HepG2 (cell line): ENCODE results near the gene PPP1R15A. TPM values are rescaled to one million over a fixed set of nuclear protein-coding genes. Genes with fewer than 3 reads are reported as not detected.
A peak's percentile ranks its signal among the peaks of the same experiment; 100 is the strongest.

Experiments used
- CAMTA2 ChIP-seq: sonication (generic); formaldehyde crosslinking; IDR thresholded peaks from 2 replicates; pipeline ENCODE4 v1.4.0; 2020; ENCODE audit warnings: mild to moderate bottlenecking, missing genetic modification reagents, borderline replicate concordance
- GABPB1 ChIP-seq: IDR thresholded peaks from 2 replicates; pipeline ENCODE4 v1.6.1; 2016; ENCODE audit warnings: mild to moderate bottlenecking, missing genetic modification reagents, moderate library complexity, missing compliant biosample characterization
- HCFC1 ChIP-seq: fragments of 150-350 bp; IDR thresholded peaks from 2 replicates; pipeline ENCODE4 v1.6.1; 2014; ENCODE audit warnings: low read depth, low read length
- HES4 ChIP-seq: sonication (generic); formaldehyde crosslinking; IDR thresholded peaks from 2 replicates; pipeline ENCODE4 v1.9.0; 2021; ENCODE audit warnings: mild to moderate bottlenecking, missing genetic modification reagents, borderline replicate concordance
- MEIS1 ChIP-seq: sonication (generic); formaldehyde crosslinking; IDR thresholded peaks from 2 replicates; pipeline ENCODE4 v1.9.0; 2021; ENCODE audit warnings: mild to moderate bottlenecking, missing genetic modification reagents, moderate library complexity, borderline replicate concordance
- POLR2AphosphoS5 ChIP-seq: IDR thresholded peaks from 2 replicates; pipeline ENCODE4 v1.6.1; 2012; ENCODE audit warnings: low read depth, low read length
- RFX5 ChIP-seq: IDR thresholded peaks from 2 replicates; pipeline ENCODE4 v1.6.1; 2011; ENCODE audit warnings: low read depth, low read length, improper control_type of control experiment
- SIN3A ChIP-seq: IDR thresholded peaks from 2 replicates; pipeline ENCODE4 v1.6.1; 2011; ENCODE audit warnings: low read depth, mild to moderate bottlenecking, control low read depth, low read length, borderline replicate concordance
- SMAD9 ChIP-seq: sonication (generic); formaldehyde crosslinking; IDR thresholded peaks from 2 replicates; pipeline ENCODE4 v1.5.1; 2020; ENCODE audit warnings: mild to moderate bottlenecking, missing genetic modification reagents
- SSRP1 ChIP-seq: IDR thresholded peaks from 2 replicates; pipeline ENCODE4 v1.6.1; 2016; ENCODE audit warnings: control low read depth
- ZEB1 ChIP-seq: IDR thresholded peaks from 2 replicates; pipeline ENCODE4 v1.6.1; 2012; ENCODE audit warnings: mild to moderate bottlenecking, low read depth, inconsistent platforms; ENCODE audit not compliant: insufficient replicate concordance
- ZMYM3 ChIP-seq: sonication (generic); formaldehyde crosslinking; IDR thresholded peaks from 2 replicates; pipeline ENCODE4 v1.5.1; 2020; ENCODE audit warnings: mild to moderate bottlenecking, missing genetic modification reagents
- ZNF263 ChIP-seq: sonication (generic); formaldehyde crosslinking; IDR thresholded peaks from 2 replicates; pipeline ENCODE4 v1.4.0; 2020; ENCODE audit warnings: missing genetic modification reagents
- ZNF569 ChIP-seq: sonication (generic); formaldehyde crosslinking; IDR thresholded peaks from 2 replicates; pipeline ENCODE4 v1.5.0; 2020; ENCODE audit warnings: mild to moderate bottlenecking, missing genetic modification reagents, moderate library complexity, borderline replicate concordance
- ZNF598 ChIP-seq: sonication (generic); formaldehyde crosslinking; IDR thresholded peaks from 2 replicates; pipeline ENCODE4 v1.5.1; 2020; ENCODE audit warnings: mild to moderate bottlenecking, missing genetic modification reagents, borderline replicate concordance
- polyA plus RNA-seq, 8 experiments: library from polyadenylated mRNA; depleted of rRNA in 3 of 8; stranded (reverse) in 7 of 8; unstranded in 1 of 8; fragments of >200 nt; fragmentation: Illumina TruSeq in 4 of 8; extraction: Trizol in 4 of 8; gene quantifications; 2 replicates each; pipeline versions ENCODE4 v1.2.1 to v1.2.3, GENCODE V29; 2011 to 2016; ENCODE audit warnings: low read depth in 4 of 8, missing spikeins in 1 of 8, mixed read lengths in 1 of 8; ENCODE audit not compliant: insufficient read depth in 1 of 8
- total RNA-seq, 5 experiments: library from RNA; depleted of rRNA; stranded (reverse); fragments of >200 nt; fragmentation: Illumina TruSeq; extraction: Trizol; gene quantifications; 2 replicates each; pipeline ENCODE4 v1.2.3, GENCODE V29; 2016; ENCODE audit warnings: low read depth in 1 of 5
- TF ChIP-seq, protein P1 (sequence below): sonication (generic); formaldehyde crosslinking; IDR thresholded peaks from 2 replicates; pipeline ENCODE4 v1.5.0; 2020; ENCODE audit warnings: missing genetic modification reagents
- TF ChIP-seq, protein P2 (sequence below): IDR thresholded peaks from 2 replicates; pipeline ENCODE4 v1.6.1; 2016; ENCODE audit warnings: low read depth, borderline replicate concordance
- TF ChIP-seq, protein P3 (sequence below): IDR thresholded peaks from 2 replicates; pipeline ENCODE4 v1.6.1; 2016; ENCODE audit warnings: low read depth
- TF ChIP-seq, protein P4 (sequence below): sonication (generic); formaldehyde crosslinking; IDR thresholded peaks from 2 replicates; pipeline ENCODE4 v1.8.1; 2022; ENCODE audit warnings: mild to moderate bottlenecking, missing genetic modification reagents
- TF ChIP-seq, protein P5 (sequence below): sonication (generic); formaldehyde crosslinking; IDR thresholded peaks from 2 replicates; pipeline ENCODE4 v1.4.0; 2020; ENCODE audit warnings: mild to moderate bottlenecking, missing genetic modification reagents

Gene PPP1R15A
- total and polyA plus RNA-seq, 2 of the 13 experiments (the other 11 are each of a cell fraction or from before 2014, with no cell fraction given): 15.6 to 18.5 TPM

DNA sequence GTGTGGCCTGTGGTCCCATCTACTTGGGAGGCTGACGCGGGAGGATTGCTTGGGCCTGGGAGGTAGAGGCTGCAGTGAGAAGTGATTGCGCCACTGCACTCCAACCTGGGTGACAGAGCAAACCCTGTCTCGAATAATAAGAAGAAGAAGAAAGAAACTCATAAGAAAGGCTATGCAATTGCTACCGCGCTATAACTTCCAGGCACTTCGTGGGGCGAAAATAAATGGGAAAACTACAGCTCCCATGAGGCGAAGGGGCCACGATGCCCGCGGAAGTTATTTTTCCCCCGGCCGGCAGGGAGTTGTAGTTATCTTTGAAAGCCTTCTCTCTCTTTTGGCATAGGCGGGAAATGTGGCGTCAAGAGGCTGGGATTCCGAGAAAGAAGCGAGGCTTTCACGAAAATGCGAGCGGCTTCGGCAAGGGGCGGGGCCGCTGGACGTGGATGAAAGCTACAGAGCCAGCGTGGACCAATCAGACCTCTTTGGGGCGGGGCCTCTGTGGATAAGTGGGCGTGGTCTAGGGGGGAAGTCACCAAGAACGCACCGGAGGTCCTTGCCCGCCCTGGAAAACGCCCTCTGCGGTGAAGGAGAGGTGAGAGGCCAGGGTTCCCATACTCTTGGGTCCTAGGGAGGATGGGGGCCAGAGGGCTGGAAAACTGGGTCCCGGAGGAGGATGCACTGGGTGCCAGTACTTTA is 27.7 kb downstream of the PPP1R15A start, which contains the start of gene NUCB1 (continued):
- TF ChIP-seq, protein P1, sequence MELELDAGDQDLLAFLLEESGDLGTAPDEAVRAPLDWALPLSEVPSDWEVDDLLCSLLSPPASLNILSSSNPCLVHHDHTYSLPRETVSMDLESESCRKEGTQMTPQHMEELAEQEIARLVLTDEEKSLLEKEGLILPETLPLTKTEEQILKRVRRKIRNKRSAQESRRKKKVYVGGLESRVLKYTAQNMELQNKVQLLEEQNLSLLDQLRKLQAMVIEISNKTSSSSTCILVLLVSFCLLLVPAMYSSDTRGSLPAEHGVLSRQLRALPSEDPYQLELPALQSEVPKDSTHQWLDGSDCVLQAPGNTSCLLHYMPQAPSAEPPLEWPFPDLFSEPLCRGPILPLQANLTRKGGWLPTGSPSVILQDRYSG: 0 out of 2 replicates have a peak, but pooled peaks have one; percentile 67
- 0 out of 2 replicates have a peak, but pooled peaks have one; percentile 26 for TF ChIP-seq HES4
- TF ChIP-seq, protein P2, sequence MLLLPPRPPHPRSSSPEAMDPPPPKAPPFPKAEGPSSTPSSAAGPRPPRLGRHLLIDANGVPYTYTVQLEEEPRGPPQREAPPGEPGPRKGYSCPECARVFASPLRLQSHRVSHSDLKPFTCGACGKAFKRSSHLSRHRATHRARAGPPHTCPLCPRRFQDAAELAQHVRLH: peak; percentile 34; the same call in 1 of the 2 replicates
- TF ChIP-seq GABPB1 (CRISPR knock-in tag): peak; percentile 93
- no peak for TF ChIP-seq SMAD9 (CRISPR knock-in tag)
- TF ChIP-seq CAMTA2: no peak
- 0 out of 2 replicates have a peak, but pooled peaks have one; percentile 79 for TF ChIP-seq ZNF569 (CRISPR knock-in tag)
- peak; percentile 82 for TF ChIP-seq HCFC1
- TF ChIP-seq SIN3A: peak; percentile 44; the same call in 1 of the 2 replicates
- TF ChIP-seq ZNF598 (CRISPR knock-in tag): peak; percentile 69; the same call in 1 of the 2 replicates
- TF ChIP-seq, protein P3, sequence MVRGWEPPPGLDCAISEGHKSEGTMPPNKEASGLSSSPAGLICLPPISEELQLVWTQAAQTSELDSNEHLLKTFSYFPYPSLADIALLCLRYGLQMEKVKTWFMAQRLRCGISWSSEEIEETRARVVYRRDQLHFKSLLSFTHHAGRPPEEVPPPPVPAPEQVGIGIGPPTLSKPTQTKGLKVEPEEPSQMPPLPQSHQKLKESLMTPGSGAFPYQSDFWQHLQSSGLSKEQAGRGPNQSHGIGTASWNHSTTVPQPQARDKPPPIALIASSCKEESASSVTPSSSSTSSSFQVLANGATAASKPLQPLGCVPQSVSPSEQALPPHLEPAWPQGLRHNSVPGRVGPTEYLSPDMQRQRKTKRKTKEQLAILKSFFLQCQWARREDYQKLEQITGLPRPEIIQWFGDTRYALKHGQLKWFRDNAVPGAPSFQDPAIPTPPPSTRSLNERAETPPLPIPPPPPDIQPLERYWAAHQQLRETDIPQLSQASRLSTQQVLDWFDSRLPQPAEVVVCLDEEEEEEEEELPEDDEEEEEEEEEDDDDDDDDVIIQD (CRISPR knock-in tag): no peak; the same call in 1 of the 2 replicates
- no peak for TF ChIP-seq SSRP1 (CRISPR knock-in tag)
- peak; percentile 27 for TF ChIP-seq ZEB1
- TF ChIP-seq MEIS1 (CRISPR knock-in tag): peak; percentile 61; the same call in 1 of the 2 replicates
- TF ChIP-seq, protein P4, sequence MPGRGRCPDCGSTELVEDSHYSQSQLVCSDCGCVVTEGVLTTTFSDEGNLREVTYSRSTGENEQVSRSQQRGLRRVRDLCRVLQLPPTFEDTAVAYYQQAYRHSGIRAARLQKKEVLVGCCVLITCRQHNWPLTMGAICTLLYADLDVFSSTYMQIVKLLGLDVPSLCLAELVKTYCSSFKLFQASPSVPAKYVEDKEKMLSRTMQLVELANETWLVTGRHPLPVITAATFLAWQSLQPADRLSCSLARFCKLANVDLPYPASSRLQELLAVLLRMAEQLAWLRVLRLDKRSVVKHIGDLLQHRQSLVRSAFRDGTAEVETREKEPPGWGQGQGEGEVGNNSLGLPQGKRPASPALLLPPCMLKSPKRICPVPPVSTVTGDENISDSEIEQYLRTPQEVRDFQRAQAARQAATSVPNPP: 0 out of 2 replicates have a peak, but pooled peaks have one; percentile 39
- peak; percentile 81 for TF ChIP-seq POLR2AphosphoS5
- TF ChIP-seq RFX5: 0 out of 2 replicates have a peak, but pooled peaks have one; percentile 24
- TF ChIP-seq ZMYM3: peak; percentile 44; the same call in 1 of the 2 replicates
- TF ChIP-seq ZNF263 (CRISPR knock-in tag): 0 out of 2 replicates have a peak, but pooled peaks have one; percentile 37
- TF ChIP-seq, protein P5, sequence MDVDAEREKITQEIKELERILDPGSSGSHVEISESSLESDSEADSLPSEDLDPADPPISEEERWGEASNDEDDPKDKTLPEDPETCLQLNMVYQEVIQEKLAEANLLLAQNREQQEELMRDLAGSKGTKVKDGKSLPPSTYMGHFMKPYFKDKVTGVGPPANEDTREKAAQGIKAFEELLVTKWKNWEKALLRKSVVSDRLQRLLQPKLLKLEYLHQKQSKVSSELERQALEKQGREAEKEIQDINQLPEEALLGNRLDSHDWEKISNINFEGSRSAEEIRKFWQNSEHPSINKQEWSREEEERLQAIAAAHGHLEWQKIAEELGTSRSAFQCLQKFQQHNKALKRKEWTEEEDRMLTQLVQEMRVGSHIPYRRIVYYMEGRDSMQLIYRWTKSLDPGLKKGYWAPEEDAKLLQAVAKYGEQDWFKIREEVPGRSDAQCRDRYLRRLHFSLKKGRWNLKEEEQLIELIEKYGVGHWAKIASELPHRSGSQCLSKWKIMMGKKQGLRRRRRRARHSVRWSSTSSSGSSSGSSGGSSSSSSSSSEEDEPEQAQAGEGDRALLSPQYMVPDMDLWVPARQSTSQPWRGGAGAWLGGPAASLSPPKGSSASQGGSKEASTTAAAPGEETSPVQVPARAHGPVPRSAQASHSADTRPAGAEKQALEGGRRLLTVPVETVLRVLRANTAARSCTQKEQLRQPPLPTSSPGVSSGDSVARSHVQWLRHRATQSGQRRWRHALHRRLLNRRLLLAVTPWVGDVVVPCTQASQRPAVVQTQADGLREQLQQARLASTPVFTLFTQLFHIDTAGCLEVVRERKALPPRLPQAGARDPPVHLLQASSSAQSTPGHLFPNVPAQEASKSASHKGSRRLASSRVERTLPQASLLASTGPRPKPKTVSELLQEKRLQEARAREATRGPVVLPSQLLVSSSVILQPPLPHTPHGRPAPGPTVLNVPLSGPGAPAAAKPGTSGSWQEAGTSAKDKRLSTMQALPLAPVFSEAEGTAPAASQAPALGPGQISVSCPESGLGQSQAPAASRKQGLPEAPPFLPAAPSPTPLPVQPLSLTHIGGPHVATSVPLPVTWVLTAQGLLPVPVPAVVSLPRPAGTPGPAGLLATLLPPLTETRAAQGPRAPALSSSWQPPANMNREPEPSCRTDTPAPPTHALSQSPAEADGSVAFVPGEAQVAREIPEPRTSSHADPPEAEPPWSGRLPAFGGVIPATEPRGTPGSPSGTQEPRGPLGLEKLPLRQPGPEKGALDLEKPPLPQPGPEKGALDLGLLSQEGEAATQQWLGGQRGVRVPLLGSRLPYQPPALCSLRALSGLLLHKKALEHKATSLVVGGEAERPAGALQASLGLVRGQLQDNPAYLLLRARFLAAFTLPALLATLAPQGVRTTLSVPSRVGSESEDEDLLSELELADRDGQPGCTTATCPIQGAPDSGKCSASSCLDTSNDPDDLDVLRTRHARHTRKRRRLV (CRISPR knock-in tag): peak; percentile 74
